Measurements from ENCODE around the gene CHST15.
"Not testable (repeated sequence)": the region's sequence is repeated elsewhere in the genome, so short reads cannot be mapped to it uniquely, and the experiment has no call there.

CHST15 gene

GRCh38 chr10:124036746-124037145 lies 56.7 kb downstream of the CHST15 start:
- Histone ChIP-seq H3K4me1 (ENCODE audit: low read depth, poor library complexity, severe bottlenecking) (peaks cover 60% of the 10 kb centered on the region), H2AFZ (ENCODE audit: low read depth) (no peak overlapping the region), H3K36me3 (ENCODE audit: insufficient read depth) (peaks cover 8% of the 10 kb centered on the region; the same call in 1 of the 2 replicates), H4K20me1 (ENCODE audit: insufficient read depth) (no peaks in the 10 kb centered on the region), H3K4me3 (IDR thresholded peaks at IDR 0.05; ENCODE audit: insufficient read depth, low read depth, low read length) (no peak overlapping the region), H3K27ac (peak overlapping the region; percentile 15; the same call in 1 of the 2 replicates), H3K27me3 (ENCODE audit: insufficient read depth, low read depth) (no peaks in the 10 kb centered on the region), H3K9ac (no peak overlapping the region), H3K4me2 (no peak overlapping the region), H3K79me2 (ENCODE audit: insufficient read depth, low read depth) (peaks cover 7% of the 10 kb centered on the region; the same call in 1 of the 2 replicates)
- no peak for TF ChIP-seq CTCF (conservative IDR thresholded peaks at IDR 0.05; ENCODE audit: low read depth, low read length)

- Histone ChIP-seq H3K4me1 (ENCODE audit: low read depth, poor library complexity, severe bottlenecking) (peaks cover 53% of the 10 kb centered on the region), H3K4me2 (no peak overlapping the region)
- TF ChIP-seq CTCF (conservative IDR thresholded peaks at IDR 0.05; ENCODE audit: low read depth, low read length) = no peak
These were observed 57.4 kb downstream of the CHST15 start for GRCh38 chr10:124035928-124036558.

GRCh38 chr10:124035306-124035927 lies 58.0 kb downstream of the CHST15 start:
- Histone ChIP-seq H3K4me2 (no peak overlapping the region), H3K27ac (no peak overlapping the region; the same call in 1 of the 2 replicates), H3K27me3 (ENCODE audit: insufficient read depth, low read depth) (no peaks in the 10 kb centered on the region), H3K9ac (no peak overlapping the region), H3K4me3 (IDR thresholded peaks at IDR 0.05; ENCODE audit: insufficient read depth, low read depth, low read length) (no peak overlapping the region), H3K79me2 (ENCODE audit: insufficient read depth, low read depth) (peaks cover 3% of the 10 kb centered on the region; the same call in 1 of the 2 replicates), H3K36me3 (ENCODE audit: insufficient read depth) (peaks cover 14% of the 10 kb centered on the region; the same call in 1 of the 2 replicates), H3K4me1 (ENCODE audit: low read depth, poor library complexity, severe bottlenecking) (peaks cover 48% of the 10 kb centered on the region), H2AFZ (ENCODE audit: low read depth) (no peak overlapping the region), H4K20me1 (ENCODE audit: insufficient read depth) (no peaks in the 10 kb centered on the region)
- no peak for TF ChIP-seq CTCF (conservative IDR thresholded peaks at IDR 0.05; ENCODE audit: low read depth, low read length)

More at GRCh38 chr10:124035928-124036558, 57.4 kb downstream of the CHST15 start:
- Histone ChIP-seq H3K79me2 (ENCODE audit: insufficient read depth, low read depth) (peaks cover 7% of the 10 kb centered on the region; the same call in 1 of the 2 replicates), H3K27ac (peak overlapping the region; percentile 15; the same call in 1 of the 2 replicates), H3K27me3 (ENCODE audit: insufficient read depth, low read depth) (no peaks in the 10 kb centered on the region), H3K9ac (no peak overlapping the region), H2AFZ (ENCODE audit: low read depth) (no peak overlapping the region), H3K36me3 (ENCODE audit: insufficient read depth) (peaks cover 10% of the 10 kb centered on the region; the same call in 1 of the 2 replicates), H3K4me3 (IDR thresholded peaks at IDR 0.05; ENCODE audit: insufficient read depth, low read depth, low read length) (no peak overlapping the region), H4K20me1 (ENCODE audit: insufficient read depth) (no peaks in the 10 kb centered on the region)

DNA sequence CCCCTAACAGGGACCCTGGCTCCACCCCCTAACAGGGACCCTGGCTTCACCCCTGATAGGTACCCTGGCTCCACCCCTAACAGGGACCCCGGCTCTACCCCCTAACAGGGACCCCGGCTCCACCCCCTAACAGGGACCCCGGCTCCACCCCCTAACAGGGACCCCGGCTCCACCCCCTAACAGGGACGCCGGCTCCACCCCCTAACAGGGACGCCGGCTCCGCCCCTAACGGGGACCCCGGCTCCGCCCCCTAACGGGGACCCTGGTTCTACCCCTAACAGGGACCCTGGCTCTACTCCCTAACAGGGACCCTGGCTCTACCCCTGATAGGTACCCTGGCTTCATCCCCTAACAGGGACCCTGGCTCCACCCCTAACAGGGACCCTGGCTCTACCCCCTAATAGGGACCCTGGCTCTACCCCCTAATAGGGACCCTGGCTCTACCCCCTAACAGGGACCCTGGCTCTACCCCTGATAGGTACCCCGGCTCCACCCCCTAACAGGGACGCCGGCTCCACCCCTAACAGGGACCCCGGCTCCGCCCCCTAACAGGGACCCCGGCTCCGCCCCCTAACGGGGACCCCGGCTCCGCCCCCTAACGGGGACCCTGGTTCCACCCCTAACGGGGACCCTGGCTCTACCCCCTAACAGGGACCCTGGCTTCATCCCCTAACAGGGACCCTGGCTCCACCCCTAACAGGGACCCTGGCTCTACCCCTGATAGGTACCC lies 58.7 kb downstream of the CHST15 start:
- not testable (repeated sequence) for H3K79me2 ChIP-seq (ENCODE audit: insufficient read depth, low read depth); H3K4me3 ChIP-seq (IDR thresholded peaks at IDR 0.05; ENCODE audit: insufficient read depth, low read depth, low read length); H4K20me1 ChIP-seq (ENCODE audit: insufficient read depth); H3K4me2 ChIP-seq; H3K27ac ChIP-seq; H3K9ac ChIP-seq; H3K27me3 ChIP-seq (ENCODE audit: insufficient read depth, low read depth); H2AFZ ChIP-seq (ENCODE audit: low read depth)
- H3K36me3 ChIP-seq (ENCODE audit: insufficient read depth) = peaks cover 13% of the 10 kb centered on the region; the same call in 1 of the 2 replicates
- H3K4me1 ChIP-seq (ENCODE audit: low read depth, poor library complexity, severe bottlenecking) = peaks cover 41% of the 10 kb centered on the region
